Epidermal melanocyte (primary cell): Measurements from ENCODE around the gene CCDC154.

Experiments
- DNase-seq: peaks from one replicate; pipeline ENCODE4 v3.0.0; 2011; ENCODE audit warnings: low spot score; ENCODE audit not compliant: insufficient read length

Gene CCDC154

GRCh38 chr16:1393613-1394176 is 50.7 kb downstream of the CCDC154 start:
- no peak for DNase-seq

GRCh38 chr16:1392826-1393225 is 51.5 kb downstream of the CCDC154 start:
- no peak for DNase-seq

- DNase-seq = no peak
These were observed 54.0 kb downstream of the CCDC154 start for GRCh38 chr16:1390239-1390779.

- DNase-seq = no peak
These were observed 54.6 kb downstream of the CCDC154 start for GRCh38 chr16:1389762-1390161.

DNA sequence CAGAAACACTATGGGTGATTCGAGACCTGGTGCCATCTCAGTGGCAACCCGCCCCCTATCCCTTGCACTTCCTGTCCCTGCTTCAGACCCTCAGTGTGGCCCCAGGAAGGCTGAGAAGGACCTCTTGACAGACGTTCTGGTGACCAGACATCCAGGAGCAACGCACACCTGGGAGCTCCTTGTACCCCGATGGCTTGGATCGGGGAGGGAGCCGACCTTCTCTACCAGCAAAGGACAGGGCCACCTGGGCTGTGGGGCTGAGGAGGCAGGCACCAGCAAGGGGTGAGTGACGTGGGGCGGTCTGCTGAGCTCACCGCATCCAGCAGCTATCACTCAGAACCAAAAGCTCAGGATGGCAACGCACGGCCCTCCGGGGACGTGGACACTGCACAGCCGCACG is 57.0 kb downstream of the CCDC154 start:
- no peak for DNase-seq

- DNase-seq = no peak
These were observed 59.1 kb downstream of the CCDC154 start for GRCh38 chr16:1385232-1385631.
